Transverse colon (tissue), 4 donors: ENCODE data around the gene MUC20. TPM values are rescaled to one million over a fixed set of nuclear protein-coding genes. Genes with fewer than 3 reads are reported as not detected.

Source experiments
- DNase-seq: peaks from one replicate; pipeline ENCODE4 v3.0.0-alpha.2; 2019
- H3K27ac ChIP-seq, 4 donors: fragments of 200-600 bp; sonication (generic); 2 replicates each; pipeline ENCODE4 v1.5.1; 2016 to 2018; ENCODE audit warnings: inconsistent platforms in 4 of 4
- H3K27me3 ChIP-seq: fragments of 200-600 bp; sonication (generic); 2 replicates; pipeline ENCODE4 v1.5.1; 2017; ENCODE audit warnings: inconsistent platforms
- H3K36me3 ChIP-seq, 4 donors: fragments of 200-600 bp; sonication (generic); 2 replicates each; pipeline ENCODE4 v1.5.1; 2017 to 2019; ENCODE audit warnings: inconsistent platforms in 4 of 4
- H3K4me1 ChIP-seq, 4 donors: fragments of 200-600 bp; sonication (generic); 2 replicates each; pipeline ENCODE4 v1.5.1; 2017 to 2020; ENCODE audit warnings: inconsistent platforms in 4 of 4
- H3K4me3 ChIP-seq, 4 donors: fragments of 200-600 bp; sonication (generic); 1 replicate in 1 of 4; 2 replicates in 3 of 4; pipeline versions ENCODE4 v1.5.1 to v1.6.1; 2017 to 2019; ENCODE audit warnings: inconsistent platforms in 4 of 4
- H3K9me3 ChIP-seq, 2 donors: fragments of 200-600 bp; sonication (generic); 2 replicates each; pipeline ENCODE4 v1.5.1; 2017 to 2019; ENCODE audit warnings: inconsistent platforms in 2 of 2
- CTCF ChIP-seq, 5 experiments: fragments of 200-600 bp in 3 of 5; fragments of 450-650 bp in 2 of 5; sonication (generic) in 3 of 5; IDR thresholded peaks; 1 replicate in 2 of 5; 2 replicates in 3 of 5; pipeline ENCODE4 v1.5.1; 2016 to 2017; ENCODE audit warnings: antibody characterized with exemption in 5 of 5, inconsistent platforms in 3 of 5, mild to moderate bottlenecking in 2 of 5, moderate library complexity in 1 of 5
- EP300 ChIP-seq: sonication (generic); formaldehyde crosslinking; IDR thresholded peaks from one replicate; pipeline ENCODE4 v1.6.1; 2017; ENCODE audit warnings: antibody characterized with exemption, low read depth
- POLR2A ChIP-seq: fragments of 450-650 bp; IDR thresholded peaks from one replicate; pipeline ENCODE4 v1.6.1; 2016; ENCODE audit warnings: antibody characterized with exemption, mild to moderate bottlenecking, moderate library complexity
- POLR2AphosphoS5 ChIP-seq, 3 donors: sonication (generic); formaldehyde crosslinking; IDR thresholded peaks; one replicate each; pipeline ENCODE4 v1.6.1; 2016; ENCODE audit warnings: antibody characterized with exemption in 3 of 3
- WGBS, 2 donors: methylation state at CpG; one replicate each; pipeline ENCODE4 v1.1.5; 2018; ENCODE audit warnings: low coverage in 1 of 2; 5-methylcytosine and 5-hydroxymethylcytosine counted together
- in situ Hi-C, 4 donors: fragments of 200-750 bp; cut with MboI; loops; one replicate each; pipeline versions ENCODE4 v1.15.0 to v1.15.1; 2017; ENCODE audit warnings: low sequenced_read_pairs in 3 of 4, low pct_ligation_motif_present in 1 of 4, low pct_unique_long_range_greater_than_20kb in 1 of 4
- intact Hi-C: fragments of 100-400 bp; cut with DNase I; formaldehyde crosslinking; loops from one replicate; pipeline ENCODE4 v1.15.1; 2023; ENCODE audit warnings: low total_unique reads
- total RNA-seq, 4 donors: library from RNA; depleted of rRNA; stranded (reverse); fragments of >200 nt; gene quantifications; one replicate each; pipeline ENCODE4 v1.1.0, GENCODE V29; 2016

MUC20 gene
- total RNA-seq, 4 donors from 2014 or later, result 65.9 to 321 (median 131) TPM

GRCh38 chr3:195764961-195765706 is 44.4 kb downstream of the MUC20 start:
- Histone ChIP-seq H3K27me3 (peaks cover 8% of the 10 kb centered on the region), H3K4me3 (no peak overlapping the region), H3K4me1 (peaks cover 0 to 3% (median 0%) of the 10 kb centered on the region in 4 donors), H3K9me3 (no peaks in the 10 kb centered on the region), H3K36me3 (no peaks in the 10 kb centered on the region), H3K27ac (no peak overlapping the region)
- DNase-seq, result no peak
- TF ChIP-seq EP300 (no peak), CTCF (IDR thresholded peaks at IDR 0.05) (no peak), POLR2AphosphoS5 (IDR thresholded peaks at IDR 0.05) (no peak), POLR2A (no peak)
- in situ Hi-C loops, result no loop called here
- intact Hi-C loops, result no loop called here
- WGBS, 2 donors, result 78 to 100% methylated on average over 5 to 23 of the region's 28 CpGs

DNA sequence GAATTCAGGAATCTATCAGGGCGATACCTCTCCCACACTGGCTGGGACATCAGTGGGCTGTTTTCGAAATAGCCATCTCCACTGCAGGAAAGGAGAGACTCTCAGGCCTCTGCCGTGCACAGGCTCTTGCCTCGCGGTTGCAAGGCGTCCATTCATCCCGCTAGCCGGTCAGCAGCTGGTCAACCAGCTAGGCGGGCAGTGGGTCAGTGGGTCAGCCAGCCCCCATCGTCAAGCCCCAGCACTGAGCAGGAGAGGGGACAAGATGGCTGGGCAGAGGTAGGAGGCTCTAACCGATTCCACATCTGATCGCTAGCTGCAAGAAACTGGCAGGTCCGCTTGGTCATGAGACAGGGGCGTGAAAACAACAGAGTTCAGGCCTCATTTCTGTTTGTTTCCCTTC is 45.9 kb downstream of the MUC20 start:
- no peak overlapping the region for H3K4me3 ChIP-seq
- in situ Hi-C loops (no loop called here), intact Hi-C loops (no loop called here)
- peaks cover 0 to 3% (median 0%) of the 10 kb centered on the region in 4 donors for H3K4me1 ChIP-seq
- peaks cover 5% of the 10 kb centered on the region for H3K27me3 ChIP-seq
- H3K27ac ChIP-seq, result no peak overlapping the region
- H3K9me3 ChIP-seq, result no peaks in the 10 kb centered on the region
- WGBS, 2 donors, result 96% methylated on average over 9 to 14 of the region's 14 CpGs
- no peak for TF ChIP-seq POLR2A
- TF ChIP-seq CTCF (IDR thresholded peaks at IDR 0.05), result no peak
- TF ChIP-seq POLR2AphosphoS5 (IDR thresholded peaks at IDR 0.05), result no peak
- no peak for TF ChIP-seq EP300
- H3K36me3 ChIP-seq, result no peaks in the 10 kb centered on the region
- DNase-seq, result no peak

GRCh38 chr3:195767792-195768191 is 47.0 kb downstream of the MUC20 start:
- in situ Hi-C loops, result no loop called here
- Histone ChIP-seq H3K4me1 (no peaks in the 10 kb centered on the region), H3K36me3 (no peaks in the 10 kb centered on the region), H3K9me3 (no peaks in the 10 kb centered on the region), H3K4me3 (no peak overlapping the region), H3K27me3 (no peaks in the 10 kb centered on the region), H3K27ac (no peak overlapping the region)
- no peak for TF ChIP-seq EP300
- TF ChIP-seq CTCF (IDR thresholded peaks at IDR 0.05), result no peak
- no peak for TF ChIP-seq POLR2AphosphoS5 (IDR thresholded peaks at IDR 0.05)
- intact Hi-C loops, result no loop called here
- no peak for DNase-seq
- 82% methylated on average over 10 of the region's 10 CpGs; no CpG with 5 or more reads in 1 of the 2 donors for WGBS, 2 donors

DNA sequence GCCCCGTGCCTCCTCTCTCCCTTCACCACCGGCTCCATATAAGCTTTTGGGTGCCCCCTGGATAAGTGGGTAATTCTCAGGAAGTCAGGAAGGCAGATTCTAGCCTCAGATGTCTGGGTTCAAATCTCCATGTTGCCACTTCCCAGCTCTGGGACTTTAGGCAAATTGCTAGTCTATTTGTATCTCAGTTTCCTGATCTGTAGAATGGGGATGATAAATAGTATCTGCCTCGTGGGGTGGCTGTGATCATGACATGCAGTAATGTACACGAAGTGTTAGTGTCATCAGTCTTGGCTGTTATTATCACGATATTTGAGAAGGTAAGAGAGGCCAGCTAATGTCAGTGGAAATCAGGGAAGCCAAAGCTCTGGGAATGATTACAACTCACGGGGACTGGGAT is 47.6 kb downstream of the MUC20 start:
- in situ Hi-C loops, result no loop called here
- H3K4me1 ChIP-seq, result no peaks in the 10 kb centered on the region
- 86 to 92% methylated on average over 4 to 6 of the region's 6 CpGs for WGBS, 2 donors
- no peak for DNase-seq
- H3K36me3 ChIP-seq, result no peaks in the 10 kb centered on the region
- TF ChIP-seq POLR2A (no peak), POLR2AphosphoS5 (IDR thresholded peaks at IDR 0.05) (no peak)
- H3K27ac ChIP-seq, result no peak overlapping the region
- no peak overlapping the region for H3K4me3 ChIP-seq
- no peaks in the 10 kb centered on the region for H3K27me3 ChIP-seq
- no peaks in the 10 kb centered on the region for H3K9me3 ChIP-seq
- intact Hi-C loops, result no loop called here
